ENCODE data around the gene DRAP1. TPM values are rescaled to one million over a fixed set of nuclear protein-coding genes. Genes with fewer than 3 reads are reported as not detected.
A peak's percentile ranks its signal among the peaks of the same experiment; 100 is the strongest.
"Not testable (repeated sequence)": the region's sequence is repeated elsewhere in the genome, so short reads cannot be mapped to it uniquely, and the experiment has no call there.

DRAP1 gene
- total and polyA plus RNA-seq, 3 experiments from 2014 or later = 94.6 to 115 (median 103) TPM

- DNase-seq = no peak
- Mint-ChIP-seq H3K4me1 (no peaks in the 10 kb centered on the region), H3K4me3 (no peak overlapping the region), H3K36me3 (no peaks in the 10 kb centered on the region), H3K9me3 (no peaks in the 10 kb centered on the region), H3K27ac (no peak overlapping the region), H3K27me3 (peaks cover 0 to 4% of the 10 kb centered on the region in 2 donors)
- ChIA-PET CTCF (interaction anchor here (1.1 kb wide), 1 partner anchor 78 kb away, joined by 3 read pairs; no protein-coding TSS in a partner anchor), POLR2A (no interaction called here)
- Histone ChIP-seq H3K36me3 (ENCODE audit: insufficient read depth, low read length) (no peaks in the 10 kb centered on the region), H3K4me1 (ENCODE audit: insufficient read depth, low read length) (no peaks in the 10 kb centered on the region), H3K9me3 (ENCODE audit: low read length) (no peaks in the 10 kb centered on the region), H3K4me3 (ENCODE audit: low read length) (no peak overlapping the region), H3K27me3 (ENCODE audit: insufficient read depth, low read length, poor library complexity, severe bottlenecking) (no peaks in the 10 kb centered on the region), H3K27ac (ENCODE audit: low read depth, low read length) (no peak overlapping the region)
Measured at GRCh38 chr11:65944191-65944590, 25.0 kb downstream of the DRAP1 start.

GRCh38 chr11:65944767-65945166, 25.5 kb downstream of the DRAP1 start:
- no peak overlapping the region for H3K27ac ChIP-seq (ENCODE audit: low read depth, low read length)
- H3K36me3 ChIP-seq (ENCODE audit: insufficient read depth, low read length) = no peaks in the 10 kb centered on the region
- H3K4me1 ChIP-seq (ENCODE audit: insufficient read depth, low read length) = no peaks in the 10 kb centered on the region
- H3K27me3 ChIP-seq (ENCODE audit: insufficient read depth, low read length, poor library complexity, severe bottlenecking) = no peaks in the 10 kb centered on the region
- Mint-ChIP-seq H3K27me3 (peaks cover 0 to 4% of the 10 kb centered on the region in 2 donors), H3K9me3 (no peaks in the 10 kb centered on the region), H3K36me3 (no peaks in the 10 kb centered on the region), H3K4me3 (no peak overlapping the region), H3K27ac (no peak overlapping the region), H3K4me1 (no peaks in the 10 kb centered on the region)
- CTCF ChIA-PET = interaction anchor here (1.1 kb wide), 1 partner anchor 77 kb away, joined by 3 read pairs; no protein-coding TSS in a partner anchor
- H3K4me3 ChIP-seq (ENCODE audit: low read length) = no peak overlapping the region
- no peak for DNase-seq
- no peaks in the 10 kb centered on the region for H3K9me3 ChIP-seq (ENCODE audit: low read length)
- POLR2A ChIA-PET = no interaction called here

- Mint-ChIP-seq H3K36me3 (no peaks in the 10 kb centered on the region), H3K27ac (no peak within 1 kb of the TSS), H3K4me1 (no peaks in the 10 kb centered on the region), H3K4me3 (no peak within 1 kb of the TSS), H3K27me3 (no peaks in the 10 kb centered on the region), H3K9me3 (no peaks in the 10 kb centered on the region)
- H3K36me3 ChIP-seq (ENCODE audit: insufficient read depth, low read length) = no peaks in the 10 kb centered on the region
- DNase-seq = no peak
- ChIA-PET POLR2A (no interaction called here), CTCF (no interaction called here)
- H3K27ac ChIP-seq (ENCODE audit: low read depth, low read length) = no peak within 1 kb of the TSS
- H3K4me3 ChIP-seq (ENCODE audit: low read length) = no peak within 1 kb of the TSS
- H3K27me3 ChIP-seq (ENCODE audit: insufficient read depth, low read length, poor library complexity, severe bottlenecking) = no peaks in the 10 kb centered on the region
- no peaks in the 10 kb centered on the region for H3K9me3 ChIP-seq (ENCODE audit: low read length)
- H3K4me1 ChIP-seq (ENCODE audit: insufficient read depth, low read length) = no peaks in the 10 kb centered on the region
Measured at GRCh38 chr11:65945430-65945911, 26.2 kb downstream of the DRAP1 start, which contains the start of gene TSGA10IP. Gene TSGA10IP (plus strand): TSS chr11:65945480. CDS start chr11:65945676, 196 bp downstream.

GRCh38 chr11:65945941-65946558, 26.8 kb downstream of the DRAP1 start:
- CTCF ChIA-PET = no interaction called here
- Mint-ChIP-seq H3K36me3 (no peaks in the 10 kb centered on the region), H3K4me1 (no peaks in the 10 kb centered on the region), H3K4me3 (no peak overlapping the region), H3K9me3 (no peaks in the 10 kb centered on the region), H3K27me3 (peaks cover 0 to 2% of the 10 kb centered on the region in 2 donors), H3K27ac (no peak overlapping the region)
- no peaks in the 10 kb centered on the region for H3K9me3 ChIP-seq (ENCODE audit: low read length)
- no peak for DNase-seq
- no peaks in the 10 kb centered on the region for H3K27me3 ChIP-seq (ENCODE audit: insufficient read depth, low read length, poor library complexity, severe bottlenecking)
- POLR2A ChIA-PET = no interaction called here
- no peak overlapping the region for H3K27ac ChIP-seq (ENCODE audit: low read depth, low read length)
- H3K4me3 ChIP-seq (ENCODE audit: low read length) = no peak overlapping the region
- H3K36me3 ChIP-seq (ENCODE audit: insufficient read depth, low read length) = no peaks in the 10 kb centered on the region
- H3K4me1 ChIP-seq (ENCODE audit: insufficient read depth, low read length) = no peaks in the 10 kb centered on the region

- Histone ChIP-seq H3K4me3 (ENCODE audit: low read length) (no peak overlapping the region), H3K27me3 (ENCODE audit: insufficient read depth, low read length, poor library complexity, severe bottlenecking) (no peaks in the 10 kb centered on the region), H3K36me3 (ENCODE audit: insufficient read depth, low read length) (no peaks in the 10 kb centered on the region), H3K4me1 (ENCODE audit: insufficient read depth, low read length) (no peaks in the 10 kb centered on the region), H3K27ac (ENCODE audit: low read depth, low read length) (no peak overlapping the region), H3K9me3 (ENCODE audit: low read length) (no peaks in the 10 kb centered on the region)
- H3K27me3 Mint-ChIP-seq = peaks cover 0 to 2% of the 10 kb centered on the region in 2 donors
- CTCF ChIA-PET = no interaction called here
- no peaks in the 10 kb centered on the region for H3K36me3 Mint-ChIP-seq
- no peak overlapping the region for H3K4me3 Mint-ChIP-seq
- POLR2A ChIA-PET = no interaction called here
- no peak overlapping the region for H3K27ac Mint-ChIP-seq
- DNase-seq = no peak
- H3K9me3 Mint-ChIP-seq = no peaks in the 10 kb centered on the region
- H3K4me1 Mint-ChIP-seq = no peaks in the 10 kb centered on the region
Measured at GRCh38 chr11:65946655-65947054, 27.4 kb downstream of the DRAP1 start.

- Mint-ChIP-seq H3K4me1 (no peaks in the 10 kb centered on the region), H3K27ac (no peak overlapping the region), H3K9me3 (no peaks in the 10 kb centered on the region), H3K4me3 (no peak overlapping the region), H3K27me3 (peaks cover 0 to 2% of the 10 kb centered on the region in 2 donors), H3K36me3 (no peaks in the 10 kb centered on the region)
- no peak for DNase-seq
- Histone ChIP-seq H3K27ac (ENCODE audit: low read depth, low read length) (no peak overlapping the region), H3K4me1 (ENCODE audit: insufficient read depth, low read length) (no peaks in the 10 kb centered on the region), H3K4me3 (ENCODE audit: low read length) (no peak overlapping the region), H3K36me3 (ENCODE audit: insufficient read depth, low read length) (no peaks in the 10 kb centered on the region), H3K9me3 (ENCODE audit: low read length) (no peaks in the 10 kb centered on the region), H3K27me3 (ENCODE audit: insufficient read depth, low read length, poor library complexity, severe bottlenecking) (no peaks in the 10 kb centered on the region)
- ChIA-PET CTCF (interaction anchor here (1.1 kb wide), 1 partner anchor 63 kb away, joined by 3 read pairs; no protein-coding TSS in a partner anchor), POLR2A (no interaction called here)
Measured at GRCh38 chr11:65947133-65947532, 27.9 kb downstream of the DRAP1 start.

GRCh38 chr11:65947603-65948125, 28.4 kb downstream of the DRAP1 start:
- Histone ChIP-seq H3K9me3 (ENCODE audit: low read length) (no peaks in the 10 kb centered on the region), H3K36me3 (ENCODE audit: insufficient read depth, low read length) (no peaks in the 10 kb centered on the region), H3K27me3 (ENCODE audit: insufficient read depth, low read length, poor library complexity, severe bottlenecking) (no peaks in the 10 kb centered on the region), H3K4me1 (ENCODE audit: insufficient read depth, low read length) (no peaks in the 10 kb centered on the region), H3K4me3 (ENCODE audit: low read length) (no peak overlapping the region), H3K27ac (ENCODE audit: low read depth, low read length) (no peak overlapping the region)
- H3K4me3 Mint-ChIP-seq = no peak overlapping the region
- no peak for DNase-seq
- H3K36me3 Mint-ChIP-seq = no peaks in the 10 kb centered on the region
- peaks cover 0 to 2% of the 10 kb centered on the region in 2 donors for H3K27me3 Mint-ChIP-seq
- no peak overlapping the region for H3K27ac Mint-ChIP-seq
- no peaks in the 10 kb centered on the region for H3K4me1 Mint-ChIP-seq
- ChIA-PET CTCF (interaction anchor here (1.1 kb wide), 1 partner anchor 63 kb away, joined by 3 read pairs; no protein-coding TSS in a partner anchor), POLR2A (no interaction called here)
- no peaks in the 10 kb centered on the region for H3K9me3 Mint-ChIP-seq

GRCh38 chr11:65950711-65951110, 31.5 kb downstream of the DRAP1 start:
- CTCF ChIA-PET = interaction anchor here (0.7 kb wide), 1 partner anchor 126 kb away, joined by 3 read pairs; no protein-coding TSS in a partner anchor
- H3K4me1 Mint-ChIP-seq; H3K36me3 ChIP-seq (ENCODE audit: insufficient read depth, low read length); H3K4me3 Mint-ChIP-seq; H3K27me3 ChIP-seq (ENCODE audit: insufficient read depth, low read length, poor library complexity, severe bottlenecking); POLR2A ChIA-PET; H3K4me1 ChIP-seq (ENCODE audit: insufficient read depth, low read length); H3K4me3 ChIP-seq (ENCODE audit: low read length); H3K27ac ChIP-seq (ENCODE audit: low read depth, low read length); H3K27me3 Mint-ChIP-seq; H3K36me3 Mint-ChIP-seq; H3K9me3 ChIP-seq (ENCODE audit: low read length); DNase-seq; H3K9me3 Mint-ChIP-seq: not testable (repeated sequence)
- peak overlapping the region in 1 of 8 donors; percentile 15 for H3K27ac Mint-ChIP-seq

Measured in CD8-positive, alpha-beta memory T cell (primary cell).